Coronary artery (tissue), 2 donors: ENCODE data around the gene DLG5.

Experiments used
- DNase-seq: peaks from one replicate; pipeline ENCODE4 v3.0.0-alpha.2; 2017; ENCODE audit warnings: low spot score
- H3K27ac ChIP-seq, 2 donors: fragments of 200-600 bp; sonication (generic); one replicate each; pipeline ENCODE4 v1.5.1; 2016 to 2019
- H3K4me3 ChIP-seq: fragments of 200-600 bp; sonication (generic); 2 replicates; pipeline ENCODE4 v1.5.1; 2016; ENCODE audit warnings: mild to moderate bottlenecking, moderate library complexity
- TF ChIP-seq, protein P1 (sequence below): fragments of 200-600 bp; sonication (generic); IDR thresholded peaks from one replicate; pipeline ENCODE4 v1.5.1; 2019; ENCODE audit warnings: antibody characterized with exemption

The DLG5 gene

DNA sequence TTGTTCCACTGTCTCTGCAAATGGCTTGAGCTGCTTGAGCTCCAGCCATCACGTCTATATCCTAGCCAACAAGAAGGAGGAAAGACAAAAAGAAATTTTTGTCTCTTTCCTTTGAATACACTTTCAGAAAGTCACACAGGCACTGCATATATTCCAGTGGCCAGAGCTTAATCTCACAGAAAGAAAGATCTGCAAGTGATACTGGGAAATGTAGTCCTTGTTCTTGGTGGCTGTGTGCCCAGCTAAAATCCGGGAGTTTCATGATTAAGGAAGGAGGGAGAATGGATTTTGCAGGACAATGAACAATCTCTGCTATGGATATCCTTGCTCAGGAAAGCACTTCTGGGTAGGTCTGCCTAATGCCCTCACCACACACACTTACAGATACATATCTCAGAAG lies 19.5 kb upstream of the DLG5 start:
- no peak overlapping the region for H3K4me3 ChIP-seq
- DNase-seq, result no peak
- TF ChIP-seq, protein P1, sequence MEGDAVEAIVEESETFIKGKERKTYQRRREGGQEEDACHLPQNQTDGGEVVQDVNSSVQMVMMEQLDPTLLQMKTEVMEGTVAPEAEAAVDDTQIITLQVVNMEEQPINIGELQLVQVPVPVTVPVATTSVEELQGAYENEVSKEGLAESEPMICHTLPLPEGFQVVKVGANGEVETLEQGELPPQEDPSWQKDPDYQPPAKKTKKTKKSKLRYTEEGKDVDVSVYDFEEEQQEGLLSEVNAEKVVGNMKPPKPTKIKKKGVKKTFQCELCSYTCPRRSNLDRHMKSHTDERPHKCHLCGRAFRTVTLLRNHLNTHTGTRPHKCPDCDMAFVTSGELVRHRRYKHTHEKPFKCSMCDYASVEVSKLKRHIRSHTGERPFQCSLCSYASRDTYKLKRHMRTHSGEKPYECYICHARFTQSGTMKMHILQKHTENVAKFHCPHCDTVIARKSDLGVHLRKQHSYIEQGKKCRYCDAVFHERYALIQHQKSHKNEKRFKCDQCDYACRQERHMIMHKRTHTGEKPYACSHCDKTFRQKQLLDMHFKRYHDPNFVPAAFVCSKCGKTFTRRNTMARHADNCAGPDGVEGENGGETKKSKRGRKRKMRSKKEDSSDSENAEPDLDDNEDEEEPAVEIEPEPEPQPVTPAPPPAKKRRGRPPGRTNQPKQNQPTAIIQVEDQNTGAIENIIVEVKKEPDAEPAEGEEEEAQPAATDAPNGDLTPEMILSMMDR, result no peak
- no peak overlapping the region for H3K27ac ChIP-seq

DNA sequence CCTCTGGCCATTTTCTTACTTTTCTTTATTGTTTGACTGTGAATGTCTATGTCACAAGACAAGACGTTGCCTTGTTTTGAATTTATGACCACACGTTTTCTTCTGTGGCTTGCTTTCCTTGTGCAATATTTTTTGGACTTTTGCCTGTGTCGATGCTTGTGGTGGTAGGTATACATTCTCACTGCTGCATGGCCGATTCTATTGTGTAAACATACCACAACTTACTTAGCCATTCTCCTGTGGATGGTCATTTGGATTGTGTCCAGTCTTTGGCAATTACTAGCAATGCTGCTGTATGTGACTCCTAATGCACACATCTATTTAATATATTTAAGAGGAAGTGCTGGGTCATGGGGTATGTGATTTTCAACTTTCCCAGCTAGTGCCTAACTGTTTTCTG lies 18.0 kb upstream of the DLG5 start:
- no peak for DNase-seq

DNA sequence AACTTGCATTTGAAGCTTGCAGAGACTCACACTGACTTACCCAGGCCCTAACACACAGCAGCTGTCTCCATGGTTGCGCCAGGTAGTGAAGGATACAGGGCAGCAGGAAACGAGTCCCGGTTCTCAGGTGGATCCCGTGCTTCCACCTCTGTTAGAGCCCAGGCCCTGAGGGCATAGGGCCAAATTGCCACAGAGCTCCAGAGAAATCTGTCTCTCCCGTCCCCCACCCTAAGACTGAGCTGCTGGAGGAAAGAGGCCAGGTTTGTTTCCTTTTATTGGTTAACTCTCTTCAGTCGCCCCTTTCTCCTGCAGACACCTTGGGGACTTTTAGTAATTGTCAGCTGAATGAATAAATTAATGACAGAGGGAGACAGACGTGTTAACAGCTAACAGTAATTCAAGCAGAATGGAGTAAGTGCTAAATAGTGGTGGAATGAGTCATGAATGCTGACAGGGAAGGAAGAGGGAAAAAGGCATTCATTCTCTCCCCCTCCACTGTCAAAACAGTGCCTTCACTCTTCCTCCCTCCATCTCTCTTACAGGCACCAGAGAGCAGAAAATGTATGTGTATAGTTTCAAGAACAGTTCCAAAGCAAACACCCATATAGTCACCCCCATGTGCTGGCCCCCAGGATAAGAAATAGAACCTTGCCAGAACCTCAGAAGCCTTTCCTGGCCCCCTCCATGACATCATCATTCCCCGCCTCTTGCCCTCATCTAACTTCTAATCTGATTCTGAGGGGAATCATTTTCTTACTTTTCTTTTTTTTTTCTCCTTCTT lies 16.8 kb upstream of the DLG5 start:
- Histone ChIP-seq H3K27ac (no peak overlapping the region), H3K4me3 (no peak overlapping the region)
- DNase-seq, result no peak
- TF ChIP-seq, protein P1, result no peak

More for the DNA sequence above, 18.0 kb upstream of the DLG5 start:
- Histone ChIP-seq H3K4me3 (no peak overlapping the region), H3K27ac (no peak overlapping the region)
- TF ChIP-seq, protein P1, result no peak

DNA sequence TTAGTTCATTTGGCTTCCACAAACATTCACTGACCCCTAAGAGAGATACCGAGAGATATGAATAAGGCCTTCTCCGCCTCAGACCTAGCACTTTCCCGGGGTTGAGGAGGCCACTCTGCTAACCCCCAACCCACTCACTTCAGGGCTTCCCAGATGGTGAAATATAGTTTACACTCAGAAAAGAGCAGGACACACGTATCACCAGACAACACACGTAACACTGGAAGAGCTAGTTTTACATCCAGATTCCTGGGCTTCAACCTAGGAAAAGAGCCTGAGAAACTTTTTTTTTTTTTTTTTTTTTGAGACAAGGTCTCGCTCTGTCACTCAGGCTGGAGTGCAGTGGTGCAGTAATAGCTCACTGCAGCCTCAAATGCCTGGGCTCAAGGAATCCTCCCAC lies 15.2 kb upstream of the DLG5 start:
- no peak overlapping the region for H3K4me3 ChIP-seq
- no peak overlapping the region for H3K27ac ChIP-seq
- TF ChIP-seq, protein P1, result no peak
- DNase-seq, result no peak

DNA sequence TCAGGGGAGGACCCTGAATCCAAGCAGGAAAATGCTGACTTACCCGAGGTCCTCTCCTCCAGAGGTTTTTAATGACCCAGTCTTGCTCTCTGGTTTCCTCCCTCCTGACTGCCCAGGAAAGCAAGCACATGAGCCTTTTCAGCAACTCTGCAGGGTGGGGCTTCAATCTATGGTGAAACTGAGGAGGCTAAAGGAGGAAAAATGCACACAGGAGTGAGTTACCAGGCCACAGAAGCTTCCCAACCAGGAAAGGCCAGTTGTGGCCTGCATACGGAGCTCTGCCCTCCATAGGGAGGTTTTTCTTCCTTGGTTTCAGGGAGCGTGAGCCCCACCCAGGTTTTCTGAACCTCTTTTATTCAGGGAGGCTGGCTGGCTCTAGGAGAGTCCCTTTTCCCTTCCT lies 14.1 kb upstream of the DLG5 start:
- Histone ChIP-seq H3K4me3 (no peak overlapping the region), H3K27ac (no peak overlapping the region)
- TF ChIP-seq, protein P1, result no peak
- no peak for DNase-seq

DNA sequence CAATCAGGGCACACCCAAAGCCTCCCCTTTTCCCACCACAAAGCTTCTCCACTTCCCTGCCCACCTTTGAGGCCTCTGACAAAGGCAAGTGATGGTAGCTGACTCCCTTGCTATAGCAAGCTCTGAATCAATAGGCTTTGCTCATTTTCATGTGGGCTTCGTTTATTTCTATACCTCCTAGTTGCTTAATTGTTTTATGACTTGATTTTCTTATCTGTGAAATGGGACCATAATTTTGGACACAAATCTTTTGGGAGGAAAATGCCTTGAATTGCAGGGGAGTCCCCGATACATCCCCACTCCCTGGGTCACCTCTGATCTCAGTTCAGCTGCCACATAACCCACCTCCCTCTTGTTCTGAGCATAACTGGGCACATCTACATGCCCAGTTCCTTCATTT lies 13.7 kb upstream of the DLG5 start:
- H3K4me3 ChIP-seq, result no peak overlapping the region
- no peak for DNase-seq
- no peak overlapping the region for H3K27ac ChIP-seq
- TF ChIP-seq, protein P1, result no peak

DNA sequence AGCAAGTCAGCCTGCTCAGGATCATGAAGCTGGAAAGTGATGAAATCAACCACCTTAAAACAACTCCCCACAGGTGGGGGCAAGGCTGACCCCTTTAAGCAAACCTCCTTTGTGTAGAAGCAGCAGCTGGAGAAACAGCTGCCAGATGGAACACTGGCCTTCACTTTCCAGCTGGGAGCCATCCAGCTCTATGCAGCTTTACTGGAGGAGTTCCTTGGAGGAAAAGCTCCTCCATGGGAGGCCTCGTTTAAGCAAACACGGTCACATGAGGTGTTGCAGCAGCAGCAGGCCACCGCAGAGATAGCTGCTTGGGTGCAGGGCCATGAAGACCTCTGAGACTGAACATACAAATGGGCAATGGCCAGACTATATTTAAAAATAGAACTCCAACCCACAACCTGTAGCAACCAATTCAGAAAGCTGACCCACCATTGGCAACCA lies 13.0 kb upstream of the DLG5 start:
- TF ChIP-seq, protein P1, result no peak
- no peak for DNase-seq
- H3K4me3 ChIP-seq, result no peak overlapping the region
- no peak overlapping the region for H3K27ac ChIP-seq
